Stimulated activated naive CD8-positive, alpha-beta T cell treated with anti-CD3 and anti-CD28 coated beads, Interleukin-15, amount 100 ng/mL, for 72 hours (primary cell): ENCODE results near the gene ICE1.

Experiments used
- ATAC-seq: fragments of 150-1000 bp; cut with Tn5 transposase; 2 replicates; pipeline ENCODE4 v1.10.0; 2021; ENCODE audit warnings: mild to moderate bottlenecking, moderate library complexity
- DNase-seq, 2 donors: peaks; one replicate each; pipeline ENCODE4 v3.0.0; 2021 to 2022
- H3K27ac Mint-ChIP-seq, 2 donors: one replicate each; pipeline ENCODE4 v1.8.0; 2022; ENCODE audit warnings: mild to moderate bottlenecking in 2 of 2, mixed read lengths in 2 of 2, moderate library complexity in 2 of 2
- H3K27me3 Mint-ChIP-seq: one replicate; pipeline ENCODE4 v1.8.0; 2022; ENCODE audit warnings: mixed read lengths
- H3K4me1 Mint-ChIP-seq: one replicate; pipeline ENCODE4 v1.8.0; 2022; ENCODE audit warnings: mild to moderate bottlenecking, mixed read lengths
- H3K4me3 Mint-ChIP-seq, 2 donors: one replicate each; pipeline ENCODE4 v1.8.0; 2022; ENCODE audit warnings: mild to moderate bottlenecking in 2 of 2, mixed read lengths in 2 of 2, moderate library complexity in 1 of 2
- H3K9me3 Mint-ChIP-seq, 2 donors: one replicate each; pipeline ENCODE4 v1.8.0; 2022; ENCODE audit warnings: mixed read lengths in 2 of 2

ICE1 gene

GRCh38 chr5:5523066-5523505, 100.6 kb downstream of the ICE1 start:
- Mint-ChIP-seq H3K27me3 (no peaks in the 10 kb centered on the region), H3K4me1 (peaks cover 43% of the 10 kb centered on the region), H3K4me3 (peak overlapping the region in 1 of 2 donors; percentile 18), H3K27ac (peak overlapping the region in 1 of 2 donors; percentile 87), H3K9me3 (peaks cover 19 to 39% of the 10 kb centered on the region in 2 donors)
- DNase-seq, result peak; percentile 13 to 40
- peak; percentile 77 for ATAC-seq

GRCh38 chr5:5524327-5524726, 101.8 kb downstream of the ICE1 start:
- no peaks in the 10 kb centered on the region for H3K27me3 Mint-ChIP-seq
- DNase-seq (no peak), ATAC-seq (no peak)
- peaks cover 43% of the 10 kb centered on the region for H3K4me1 Mint-ChIP-seq
- peaks cover 24 to 39% of the 10 kb centered on the region in 2 donors for H3K9me3 Mint-ChIP-seq
- H3K4me3 Mint-ChIP-seq, result peak overlapping the region in 1 of 2 donors; percentile 65
- H3K27ac Mint-ChIP-seq, result peak overlapping the region; percentile 15 to 59

- peaks cover 39% of the 10 kb centered on the region for H3K27me3 Mint-ChIP-seq
- ATAC-seq (no peak), DNase-seq (no peak)
- H3K4me3 Mint-ChIP-seq, result no peak overlapping the region
- H3K27ac Mint-ChIP-seq, result no peak overlapping the region
- no peaks in the 10 kb centered on the region for H3K4me1 Mint-ChIP-seq
- peaks cover 9 to 11% of the 10 kb centered on the region in 2 donors for H3K9me3 Mint-ChIP-seq
Observed at GRCh38 chr5:5531371-5531770, 108.9 kb downstream of the ICE1 start.

- no peak overlapping the region for H3K4me3 Mint-ChIP-seq
- peak overlapping the region in 1 of 2 donors; percentile 69 for H3K27ac Mint-ChIP-seq
- peaks cover 2 to 4% of the 10 kb centered on the region in 2 donors for H3K9me3 Mint-ChIP-seq
- peaks cover 42% of the 10 kb centered on the region for H3K27me3 Mint-ChIP-seq
- no peak for ATAC-seq
- no peaks in the 10 kb centered on the region for H3K4me1 Mint-ChIP-seq
- DNase-seq, result no peak
Observed at GRCh38 chr5:5532306-5533076, 110.0 kb downstream of the ICE1 start.

- H3K4me1 Mint-ChIP-seq, result no peaks in the 10 kb centered on the region
- DNase-seq, result no peak
- peaks cover 42% of the 10 kb centered on the region for H3K27me3 Mint-ChIP-seq
- no peak overlapping the region for H3K4me3 Mint-ChIP-seq
- no peak overlapping the region for H3K27ac Mint-ChIP-seq
- no peak for ATAC-seq
- H3K9me3 Mint-ChIP-seq, result peaks cover 0 to 2% of the 10 kb centered on the region in 2 donors
Observed at GRCh38 chr5:5533927-5534326, 111.5 kb downstream of the ICE1 start.

GRCh38 chr5:5534333-5534732, 111.9 kb downstream of the ICE1 start:
- Mint-ChIP-seq H3K27ac (no peak overlapping the region), H3K9me3 (no peaks in the 10 kb centered on the region), H3K27me3 (peaks cover 42% of the 10 kb centered on the region), H3K4me1 (no peaks in the 10 kb centered on the region), H3K4me3 (no peak overlapping the region)
- no peak for DNase-seq
- no peak for ATAC-seq

GRCh38 chr5:5536871-5537270, 114.4 kb downstream of the ICE1 start:
- ATAC-seq, result no peak

GRCh38 chr5:5537426-5537825, 114.9 kb downstream of the ICE1 start:
- H3K9me3 Mint-ChIP-seq, result no peaks in the 10 kb centered on the region
- H3K27ac Mint-ChIP-seq, result no peak overlapping the region
- no peaks in the 10 kb centered on the region for H3K4me1 Mint-ChIP-seq
- ATAC-seq (no peak), DNase-seq (no peak)
- H3K4me3 Mint-ChIP-seq, result no peak overlapping the region
- H3K27me3 Mint-ChIP-seq, result peaks cover 19% of the 10 kb centered on the region

More at GRCh38 chr5:5536871-5537270, 114.4 kb downstream of the ICE1 start:
- H3K9me3 Mint-ChIP-seq, result no peaks in the 10 kb centered on the region
- no peak for DNase-seq
- no peak overlapping the region for H3K27ac Mint-ChIP-seq
- no peaks in the 10 kb centered on the region for H3K4me1 Mint-ChIP-seq
- H3K4me3 Mint-ChIP-seq, result no peak overlapping the region
- peaks cover 24% of the 10 kb centered on the region for H3K27me3 Mint-ChIP-seq

GRCh38 chr5:5539590-5539989, 117.1 kb downstream of the ICE1 start:
- H3K27ac Mint-ChIP-seq, result no peak overlapping the region
- ATAC-seq, result no peak
- H3K9me3 Mint-ChIP-seq, result no peaks in the 10 kb centered on the region
- no peak overlapping the region for H3K4me3 Mint-ChIP-seq
- no peak for DNase-seq
- H3K4me1 Mint-ChIP-seq, result no peaks in the 10 kb centered on the region
- peaks cover 11% of the 10 kb centered on the region for H3K27me3 Mint-ChIP-seq
